Left ventricle myocardium superior (tissue), 1 donor: Measurements from ENCODE around the gene SUN2. TPM values are rescaled to one million over a fixed set of nuclear protein-coding genes. Genes with fewer than 3 reads are reported as not detected.

Source experiments
- ATAC-seq: fragments of 200-7000 bp; cut with Tn5 transposase; one replicate; pipeline ENCODE4 v1.9.1; 2020; ENCODE audit warnings: mild to moderate bottlenecking, moderate library complexity
- DNase-seq: peaks from one replicate; pipeline ENCODE4 v3.0.0-alpha.2; 2020
- intact Hi-C: fragments of 100-400 bp; cut with micrococcal nuclease; formaldehyde crosslinking; loops from one replicate; pipeline ENCODE4 v1.11.0; 2022
- total RNA-seq: library from RNA; stranded (reverse); fragmentation: NEBNext Ultra II Directional; extraction: Animal tissue kit (Norgen Biotek cat#: 25700); gene quantifications from one replicate; pipeline ENCODE4 v1.2.1, GENCODE V29; 2021
- donor health status: DM: no; HTN: yes; CAD: no; lungs with severe emphysema.

Gene SUN2
- total RNA-seq, 1 donor from 2014 or later: 109 TPM

DNA sequence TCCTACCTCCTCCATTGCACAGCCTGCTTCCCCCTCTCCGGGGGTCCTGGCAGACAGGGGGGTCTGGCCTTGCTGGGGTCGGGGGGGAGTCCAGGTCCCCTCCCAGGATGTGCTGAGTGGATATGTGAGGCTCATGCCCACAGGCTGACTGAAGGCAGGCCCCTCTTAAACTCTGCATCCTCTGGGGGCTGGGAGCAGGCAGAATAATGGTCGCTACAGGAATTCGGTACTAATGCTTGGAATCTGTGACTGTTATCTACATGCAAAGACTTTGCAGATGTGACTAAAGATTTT lies 1.6 kb upstream of the SUN2 start:
- no peak for ATAC-seq
- DNase-seq: no peak
- intact Hi-C loops: no loop called here

DNA sequence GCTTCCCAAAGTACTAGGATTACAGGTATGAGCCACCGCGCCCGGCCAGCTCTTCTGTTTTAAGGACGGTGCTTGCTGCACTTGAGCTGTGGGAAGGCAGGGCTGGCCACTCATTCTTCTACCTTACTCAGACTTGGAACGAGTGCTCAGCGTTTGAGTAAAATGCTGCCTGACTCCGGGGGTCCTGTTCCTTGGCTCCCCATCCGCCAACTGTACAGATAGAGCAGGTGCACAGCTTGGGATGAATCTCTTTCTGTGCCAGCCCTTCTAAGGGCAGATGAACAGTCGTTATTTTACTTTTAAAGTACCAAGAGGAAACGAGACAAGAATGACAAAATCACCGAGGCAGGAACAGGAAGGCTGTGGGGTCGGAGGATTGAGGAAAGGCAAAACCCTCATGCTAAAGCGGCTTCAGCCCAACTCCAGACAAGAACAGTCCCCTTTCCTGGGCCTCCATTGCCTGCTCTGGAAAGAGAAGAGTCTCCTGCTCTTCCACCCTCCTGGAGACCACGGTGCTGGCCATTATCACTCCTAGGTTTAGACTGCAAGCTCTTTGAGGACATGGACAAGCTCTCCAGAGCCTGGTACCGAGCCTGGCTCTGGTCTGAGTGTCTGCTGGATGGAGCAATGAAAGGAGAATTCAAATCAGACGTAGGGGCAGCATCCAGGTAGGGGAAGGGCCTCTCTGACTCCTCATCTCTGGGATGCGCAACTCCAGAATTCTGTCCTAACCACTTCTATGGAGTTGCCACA lies 1.1 kb upstream of the SUN2 start:
- no peak for DNase-seq
- intact Hi-C loops: no loop called here
- no peak for ATAC-seq

DNA sequence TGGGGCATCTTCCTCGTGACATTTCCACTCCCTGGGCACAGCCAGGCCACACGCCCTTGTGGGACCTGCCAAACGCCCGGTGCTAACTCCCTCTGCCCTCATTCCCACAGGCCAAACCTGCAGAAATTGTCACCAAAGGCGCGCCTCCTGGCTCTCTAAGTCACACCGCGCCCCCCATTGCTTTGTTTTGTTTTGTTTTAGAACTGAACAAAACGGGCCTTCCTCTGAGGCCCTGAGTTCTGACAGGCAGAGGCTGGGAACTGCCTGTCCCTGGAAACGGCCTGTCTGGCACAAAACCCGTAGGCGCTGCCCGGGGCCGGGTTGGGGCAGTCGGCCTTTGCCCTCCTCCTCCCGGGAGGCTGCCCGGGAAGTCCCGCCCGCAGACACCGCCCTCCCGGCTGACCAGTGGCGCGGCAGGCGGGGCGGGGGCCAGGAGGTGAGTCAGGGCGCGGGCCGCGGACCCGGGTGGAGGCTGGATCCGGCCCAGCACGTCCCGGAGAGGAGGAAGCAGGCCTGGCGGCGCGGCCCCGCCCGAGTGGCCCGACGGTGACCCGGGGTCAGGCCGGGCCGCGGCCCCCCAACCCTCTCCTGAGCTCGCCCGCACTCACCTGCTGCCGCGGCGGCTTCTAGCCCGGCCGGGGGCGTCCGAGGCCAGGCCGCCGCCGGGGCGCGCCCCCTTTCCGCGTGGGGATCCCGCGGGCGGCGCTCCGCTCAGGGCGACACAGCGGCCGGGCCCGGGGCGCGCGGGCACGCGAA lies 465 bp downstream of the SUN2 start:
- ATAC-seq (peak; percentile 88), DNase-seq (peak; percentile 96)
- intact Hi-C loops: no loop called here

DNA sequence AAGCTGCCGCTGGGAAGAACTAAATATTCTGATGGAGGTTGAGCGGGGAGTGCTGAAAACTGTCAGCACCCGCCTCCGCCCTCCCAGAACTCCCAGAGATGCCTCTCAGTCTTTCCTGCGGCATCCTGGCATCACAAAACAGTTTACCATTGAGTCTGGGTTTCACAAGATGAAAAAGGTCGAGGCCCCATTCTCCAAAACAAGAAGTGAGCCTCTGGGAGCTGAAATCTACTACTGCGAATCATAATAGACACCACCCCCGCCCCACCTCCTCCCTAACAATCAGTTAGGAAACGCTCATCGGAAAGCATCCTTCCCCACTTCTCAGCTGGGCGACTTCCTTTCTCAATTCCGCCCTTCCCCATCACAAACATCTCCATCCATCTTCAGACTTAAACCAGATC lies 1.0 kb downstream of the SUN2 start:
- DNase-seq (no peak), ATAC-seq (peak; percentile 11)
- intact Hi-C loops: no loop called here

DNA sequence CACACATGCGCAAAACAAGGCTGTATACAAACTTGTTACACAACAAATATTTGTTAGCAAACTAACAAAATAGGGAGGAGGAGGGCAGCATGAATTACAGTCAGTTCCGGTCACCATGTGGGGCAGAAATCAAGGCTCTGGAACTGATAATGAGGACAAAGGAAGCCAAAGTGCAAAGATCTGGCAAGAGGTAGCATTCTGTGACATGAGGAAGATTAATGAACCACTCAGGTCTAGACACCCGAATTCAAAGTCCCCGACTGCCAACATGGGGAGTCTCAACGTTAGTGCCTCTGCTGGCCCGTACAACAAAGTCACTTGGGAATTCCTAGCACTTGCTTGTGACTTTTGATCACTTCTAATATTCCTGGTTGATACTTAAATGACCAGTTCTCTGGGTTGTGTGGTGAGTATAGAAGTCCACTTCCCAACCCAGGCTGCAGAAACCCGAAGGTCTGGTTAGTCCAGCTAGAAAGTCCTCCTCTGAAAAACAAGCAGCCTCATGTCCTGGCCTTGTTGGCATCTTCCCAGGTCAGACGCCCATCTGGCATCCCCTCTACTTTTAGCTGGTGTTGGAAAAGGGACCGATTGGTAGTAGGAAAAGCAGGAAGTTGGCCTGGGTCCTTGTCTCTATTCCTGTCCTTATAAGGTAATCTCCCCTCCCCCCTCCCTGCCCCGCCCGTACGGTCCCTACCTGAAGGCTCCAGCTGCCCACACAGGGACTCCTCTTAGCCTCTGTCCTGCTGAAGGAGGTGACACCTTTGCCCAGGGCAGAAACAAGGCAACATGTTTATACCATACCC lies 1.6 kb downstream of the SUN2 start:
- peak; percentile 61 for DNase-seq
- ATAC-seq: peak; percentile 39

DNA sequence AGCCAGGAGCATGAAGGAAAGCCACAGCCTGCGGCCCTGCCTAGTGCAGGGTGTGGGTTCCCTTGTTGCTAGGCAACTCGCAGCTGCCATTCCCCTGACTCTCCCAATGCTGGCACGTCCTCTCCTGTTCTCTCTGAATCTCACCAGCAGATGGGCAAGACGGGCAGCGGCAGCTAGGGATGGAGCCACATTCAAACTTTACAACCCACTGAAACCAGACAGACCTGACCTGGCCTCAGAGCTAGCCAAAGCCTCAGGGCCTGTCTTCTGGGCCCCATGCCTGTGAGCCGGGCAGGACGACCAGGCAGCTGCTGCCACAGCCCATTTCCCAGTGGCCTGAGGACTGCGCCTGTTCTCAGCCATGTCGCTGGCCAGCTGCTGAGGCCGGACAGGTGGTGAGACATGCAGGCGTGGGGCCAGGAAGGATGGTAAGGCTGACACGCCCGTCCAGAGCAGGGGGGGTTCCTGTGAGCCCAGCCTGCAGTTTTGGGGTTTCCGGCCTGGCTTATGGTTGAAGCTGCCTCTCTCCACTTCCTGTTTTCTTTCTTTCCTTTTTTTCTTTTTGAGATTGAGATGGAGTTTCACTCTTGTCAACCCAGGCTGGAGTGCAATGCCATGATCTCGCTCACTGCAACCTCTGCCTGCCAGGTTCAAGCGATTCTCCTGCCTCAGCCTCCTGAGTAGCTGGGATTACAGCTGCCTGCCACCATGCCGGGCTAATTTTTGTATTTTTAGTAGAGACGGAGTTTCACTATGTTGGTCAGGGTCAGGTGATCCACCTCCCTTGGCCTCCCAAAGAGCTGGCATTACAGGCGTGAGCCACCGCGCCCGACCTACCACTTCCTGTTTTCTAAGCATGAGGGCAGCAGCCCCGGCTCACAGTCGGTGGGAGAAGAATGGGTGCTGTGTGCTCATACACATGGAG lies 4.1 kb downstream of the SUN2 start:
- DNase-seq: peak; percentile 67
- intact Hi-C loops: no loop called here
- ATAC-seq: no peak

More for the DNA sequence above, 1.6 kb downstream of the SUN2 start:
- intact Hi-C loops: no loop called here

DNA sequence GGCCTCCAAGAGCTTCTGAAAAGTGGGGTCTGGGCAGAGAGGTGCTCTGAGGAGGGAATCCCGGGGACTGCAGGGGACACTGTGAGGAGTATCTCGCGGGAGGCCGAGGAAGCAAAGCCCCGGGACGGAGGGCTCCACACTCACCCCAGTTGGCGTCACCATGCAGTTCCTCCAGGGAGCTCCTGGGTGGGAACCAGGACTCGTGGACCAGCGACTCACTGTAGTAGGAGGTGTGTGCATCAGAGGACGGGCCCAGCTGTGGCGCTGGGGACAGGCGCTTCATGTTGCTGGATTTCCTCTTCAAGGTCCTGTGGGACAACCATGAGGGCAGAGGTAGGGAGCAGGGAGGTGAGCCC lies 4.8 kb downstream of the SUN2 start:
- no peak for DNase-seq
- ATAC-seq: no peak
- intact Hi-C loops: no loop called here

DNA sequence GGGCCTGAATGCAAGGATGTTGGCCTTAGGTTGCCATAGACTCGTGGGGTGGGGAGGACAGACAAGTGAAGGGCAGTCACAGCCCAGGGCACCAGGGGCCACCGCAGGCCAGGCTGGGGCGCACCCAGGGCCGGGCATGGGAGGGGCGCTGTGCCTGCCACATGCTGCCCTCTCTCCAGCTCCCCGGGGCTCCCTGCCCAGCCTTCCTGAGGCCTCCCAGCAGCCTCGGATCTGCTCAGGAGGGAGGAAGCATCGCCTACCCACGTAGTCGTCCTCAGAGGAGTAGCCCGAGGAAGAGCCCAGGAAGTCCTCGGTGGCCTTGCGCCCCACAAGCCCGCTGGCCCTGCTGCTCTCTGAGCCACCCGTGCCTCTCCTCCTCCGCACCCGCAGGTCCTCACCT lies 5.2 kb downstream of the SUN2 start:
- intact Hi-C loops: no loop called here
- no peak for DNase-seq
- ATAC-seq: no peak

DNA sequence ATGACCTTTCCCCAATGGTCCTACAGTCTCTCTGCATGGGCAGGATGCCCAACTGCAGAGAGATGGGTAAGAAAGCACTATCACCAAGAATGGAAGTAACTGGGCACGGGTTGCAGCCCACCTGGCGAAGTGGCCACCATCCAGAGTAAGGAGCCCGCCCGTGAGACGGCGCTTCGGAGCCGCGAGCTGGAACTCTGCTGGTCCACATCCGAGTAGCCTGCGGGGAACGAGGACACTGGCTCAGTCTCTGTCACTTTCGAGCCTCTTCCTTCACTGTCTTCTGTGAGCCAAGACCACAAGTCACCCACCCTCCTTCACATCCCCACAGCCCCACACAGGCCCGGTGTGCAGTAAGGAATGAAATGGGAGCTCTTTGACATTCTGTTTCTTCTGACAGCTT lies 5.7 kb downstream of the SUN2 start:
- DNase-seq: no peak
- no peak for ATAC-seq
- intact Hi-C loops: no loop called here

DNA sequence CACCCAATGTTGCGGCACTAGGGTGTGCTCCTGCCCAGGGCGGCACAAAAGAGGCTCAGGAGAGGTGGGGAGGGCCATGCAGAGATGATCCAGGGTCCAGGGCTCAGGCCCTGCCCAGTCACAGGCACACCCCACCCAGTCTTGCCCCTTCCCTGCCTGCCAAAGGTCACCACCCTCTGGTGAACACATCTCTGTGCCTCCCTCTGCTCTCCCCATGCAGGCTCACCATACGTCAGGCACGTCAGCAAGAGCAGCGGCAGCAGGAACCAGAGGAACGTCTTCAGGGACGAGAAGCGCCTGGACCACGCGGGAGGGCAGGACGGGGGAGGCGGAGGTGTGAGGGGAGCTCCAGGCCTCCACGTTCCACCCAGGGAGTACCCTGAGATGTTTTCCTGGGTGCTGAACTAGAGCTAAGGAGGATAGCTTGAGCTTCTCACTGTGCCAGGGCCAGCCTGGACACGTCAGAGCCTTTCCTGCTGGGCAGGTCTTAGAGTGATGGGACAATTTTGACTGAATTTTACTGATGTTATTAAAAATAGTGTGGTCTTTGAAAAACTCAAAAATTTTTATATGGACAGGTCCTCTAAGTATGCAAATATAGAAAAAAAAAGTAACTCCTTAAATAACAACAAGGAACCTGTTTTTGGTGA lies 7.2 kb downstream of the SUN2 start:
- intact Hi-C loops: no loop called here
- no peak for ATAC-seq
- DNase-seq: no peak

DNA sequence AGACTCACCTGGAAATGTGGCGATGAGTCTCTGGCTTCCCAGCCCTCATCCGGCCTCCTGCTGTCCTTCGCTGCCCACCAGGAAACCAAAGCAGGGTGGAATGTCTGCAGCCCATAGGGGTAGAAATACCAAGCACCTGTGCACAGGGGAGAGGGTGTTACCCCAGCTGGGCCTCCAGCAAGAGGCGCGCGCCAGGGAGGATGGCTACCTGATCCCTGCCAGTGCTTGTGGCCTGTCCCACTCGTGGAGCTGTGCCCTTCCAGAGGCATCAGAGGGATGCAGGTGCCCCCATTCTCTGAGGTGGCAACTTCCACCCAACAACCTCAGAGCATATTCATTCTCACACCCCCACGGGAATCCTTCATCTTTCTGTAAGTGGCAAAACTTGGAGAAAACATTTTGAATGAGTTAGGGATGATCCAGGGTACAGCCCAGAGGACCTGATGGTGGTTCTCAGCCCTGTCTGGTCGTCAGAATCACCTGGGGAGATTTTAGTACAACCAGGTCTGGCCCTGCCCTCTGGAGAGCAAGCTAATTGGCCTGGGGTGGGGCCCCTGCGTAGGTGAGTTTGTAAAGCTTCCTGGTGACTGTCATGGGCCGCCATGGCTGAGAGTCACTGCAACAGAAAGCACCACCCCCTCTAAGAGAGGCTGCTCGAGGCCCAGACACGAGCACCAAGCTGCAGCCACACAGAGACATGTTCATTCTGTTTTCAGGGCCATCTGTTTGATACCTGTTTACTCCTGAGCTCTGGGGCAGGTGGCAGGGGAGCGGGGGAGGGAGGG lies 9.9 kb downstream of the SUN2 start:
- DNase-seq: peak; percentile 15
- no peak for ATAC-seq
- intact Hi-C loops: no loop called here

DNA sequence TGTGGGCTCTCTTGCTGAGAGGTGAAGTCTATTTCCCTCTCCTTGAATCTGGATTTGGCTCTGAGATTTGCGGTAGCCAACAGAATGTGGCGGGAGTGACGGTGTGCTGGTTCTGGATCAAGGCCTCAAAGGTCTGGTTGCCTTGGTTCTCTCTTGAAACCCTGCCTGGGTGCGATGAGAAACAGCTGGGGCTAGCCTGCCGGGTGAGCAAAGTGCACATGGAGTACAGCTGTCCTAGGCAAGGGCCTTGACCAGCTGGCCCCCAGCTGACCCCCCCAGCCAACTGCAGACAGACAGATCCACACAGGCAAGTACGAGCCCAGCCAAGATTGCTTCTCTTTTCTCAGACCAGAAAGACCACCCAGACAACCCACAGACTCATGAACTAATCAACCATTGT lies 10.8 kb downstream of the SUN2 start:
- intact Hi-C loops: no loop called here
- ATAC-seq (no peak), DNase-seq (peak; percentile 23)

DNA sequence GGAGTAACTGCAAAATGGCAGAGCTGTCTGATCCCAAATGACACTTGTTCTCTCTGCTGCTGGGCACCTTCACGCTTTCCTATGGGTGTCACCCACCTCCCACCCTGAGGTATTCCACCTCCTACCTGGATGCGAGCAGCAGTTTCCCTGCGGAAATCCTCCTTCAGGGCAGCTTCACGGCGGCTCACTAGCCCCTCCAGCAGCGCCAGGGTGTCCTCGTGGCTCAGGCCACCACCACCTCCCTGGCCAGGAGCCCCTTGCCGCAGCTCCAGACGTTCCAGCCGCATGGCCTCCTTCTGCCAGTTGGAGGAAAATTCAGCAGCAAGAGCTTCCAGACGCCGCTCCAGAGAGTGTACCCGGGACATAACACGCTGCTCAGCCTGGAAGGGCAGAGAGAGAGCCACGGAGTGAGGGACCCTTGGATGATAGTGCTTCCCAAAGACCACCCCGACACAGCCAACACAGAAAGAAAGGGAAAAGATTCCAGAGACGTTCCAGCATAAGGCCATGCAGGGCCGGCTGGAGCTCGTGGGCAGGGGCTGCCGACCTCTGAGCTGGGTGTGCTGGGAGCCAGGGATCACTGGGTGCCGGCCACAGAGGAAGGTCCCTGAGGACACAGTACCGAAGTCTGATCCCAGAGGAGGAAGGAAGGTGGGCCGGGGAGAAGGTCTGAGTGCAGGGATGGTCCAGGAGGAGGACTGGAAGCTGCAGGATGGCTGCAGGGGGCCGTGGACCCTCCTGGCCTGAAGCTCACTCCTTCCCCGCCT lies 13.4 kb downstream of the SUN2 start:
- no peak for ATAC-seq
- peak; percentile 24 for DNase-seq
- intact Hi-C loops: no loop called here

DNA sequence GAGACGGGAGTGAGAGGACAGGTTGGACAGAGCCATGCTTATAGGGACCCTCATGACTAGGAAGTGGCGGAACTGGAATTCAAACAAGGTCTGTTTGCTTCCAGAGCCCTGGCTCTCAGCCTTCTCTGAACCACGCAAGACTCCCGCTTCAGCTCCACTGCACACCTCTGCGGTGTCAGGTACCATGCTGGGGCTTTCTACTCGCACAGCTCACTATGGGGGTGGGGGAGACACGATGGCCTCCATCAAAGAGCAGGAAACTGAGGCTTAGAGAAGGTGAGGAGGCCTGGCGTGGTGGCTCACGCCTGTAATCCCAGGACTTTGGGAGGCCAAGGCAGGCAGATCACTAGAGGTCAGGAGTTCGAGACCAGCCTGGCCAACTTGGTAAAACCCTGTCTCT lies 14.2 kb downstream of the SUN2 start:
- DNase-seq (peak; percentile 5), ATAC-seq (no peak)
- intact Hi-C loops: no loop called here

DNA sequence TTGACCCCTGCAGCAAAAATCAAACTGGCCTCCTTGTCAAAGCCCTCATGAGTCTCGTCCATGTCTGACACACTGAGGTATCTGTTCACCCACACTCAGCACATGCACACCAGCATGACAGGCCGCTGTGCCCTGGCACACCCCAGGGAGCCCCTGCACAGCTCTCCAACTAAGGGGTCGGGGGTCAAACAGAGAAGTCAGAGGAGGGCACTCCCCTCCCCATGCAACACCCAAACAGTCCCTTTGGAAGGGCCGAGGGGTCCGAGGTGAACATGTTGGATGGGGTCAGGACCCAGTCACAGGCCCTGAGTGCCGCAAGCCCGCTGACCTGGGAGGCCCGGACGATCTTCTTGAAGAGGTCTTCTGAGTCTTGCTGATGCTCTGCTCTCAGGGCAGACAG lies 14.6 kb downstream of the SUN2 start:
- DNase-seq (peak; percentile 25), ATAC-seq (no peak)
- intact Hi-C loops: no loop called here

DNA sequence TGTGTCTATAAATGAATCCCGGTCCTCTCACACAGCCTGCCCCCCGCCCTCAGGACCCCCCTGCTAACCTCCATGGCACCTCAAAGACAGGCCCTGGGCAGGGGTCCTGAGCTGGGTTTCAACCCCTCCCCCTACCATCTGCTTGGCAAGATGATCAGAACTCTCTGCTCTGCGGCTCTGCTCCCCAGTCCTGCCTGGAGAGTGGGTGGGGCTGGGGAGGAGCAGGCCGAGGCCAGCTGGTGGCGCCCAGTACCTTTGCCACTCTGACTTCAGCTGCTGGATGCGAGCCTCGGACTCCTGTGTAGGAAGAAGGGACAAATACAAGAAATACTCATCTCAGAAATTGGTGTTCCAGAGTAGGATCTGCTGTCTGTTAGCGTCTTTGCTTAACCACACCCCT lies 15.0 kb downstream of the SUN2 start:
- ATAC-seq: no peak
- DNase-seq: peak; percentile 13
- intact Hi-C loops: no loop called here

DNA sequence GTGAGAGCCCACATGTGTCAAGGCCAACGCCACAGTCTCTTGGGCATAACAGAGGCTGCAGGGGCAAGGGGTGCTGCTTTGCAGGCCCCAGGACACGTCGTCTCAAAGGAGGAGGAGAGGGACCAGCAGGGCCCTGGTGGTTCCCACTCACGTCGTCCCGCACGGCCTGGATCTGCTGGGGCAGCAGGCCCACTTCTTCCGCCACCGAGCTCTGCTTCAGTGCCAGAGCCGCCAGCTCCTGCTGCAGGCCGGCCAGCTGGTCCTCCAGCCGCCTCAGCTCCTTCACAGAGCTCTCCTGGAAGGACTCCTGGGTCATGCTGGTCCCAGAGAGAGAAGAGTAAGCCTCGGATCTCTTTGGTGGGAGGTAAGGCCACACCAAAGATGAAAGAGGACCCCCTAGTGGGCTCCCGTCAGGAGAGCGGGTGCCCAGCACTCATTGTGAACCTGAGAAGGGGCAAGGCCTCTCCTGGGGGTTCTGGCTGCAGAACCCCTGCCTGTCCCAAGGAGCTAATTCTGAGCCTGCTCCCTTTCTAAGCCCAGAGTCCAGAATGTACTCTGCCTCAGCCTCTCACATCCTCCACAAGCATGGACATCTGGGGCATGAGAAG lies 15.6 kb downstream of the SUN2 start:
- ATAC-seq (no peak), DNase-seq (peak; percentile 23)
- intact Hi-C loops: no loop called here
